K562 (cell line): ENCODE data around the gene INPP5D. TPM values are rescaled to one million over a fixed set of nuclear protein-coding genes. Genes with fewer than 3 reads are reported as not detected.

Experiments
- ATAC-seq: fragments of 200-7000 bp; cut with Tn5 transposase; 3 replicates; pipeline ENCODE4 v1.9.1; 2020; ENCODE audit warnings: moderate library complexity
- BruUV-seq: library from RNA; stranded (reverse); fragments of 400-500 nt; replicated peaks from 2 replicates; lab custom pipeline; 2021; lab: Mats Ljungman, UMichigan
- CTCF ChIA-PET: fragments of 300-600 bp; formaldehyde crosslinking; extraction: SDS; loops from one replicate; lab custom pipeline; 2021; ENCODE audit warnings: low intra/inter-chr PET ratio; lab: Yijun Ruan, JAX
- POLR2A ChIA-PET: fragments of 300-600, 350-650 bp; sonication (Branson Sonifier 250); formaldehyde crosslinking; extraction: SDS; loops from one replicate; lab custom pipeline; 2021; ENCODE audit warnings: antibody characterized with exemption, inconsistent platforms; lab: Yijun Ruan, JAX
- DNase-seq, 4 experiments: peaks; one replicate each; pipeline versions ENCODE4 v3.0.0 to v3.0.0-alpha.2; 2011 to 2018; ENCODE audit warnings: low spot score in 3 of 4, mixed read lengths in 3 of 4; ENCODE audit errors: extremely low read depth in 1 of 4
- FAIRE-seq: peaks from 2 replicates; lab custom pipeline; 2011; peaks lifted over from hg19 to GRCh38; lab: Jason Lieb, UNC
- H2AFZ ChIP-seq: 2 replicates; pipeline ENCODE4 v1.6.0; 2011; ENCODE audit warnings: low read depth, low read length, control low read depth, inconsistent platforms
- H3K27ac ChIP-seq: fragments of 200-600 bp; 3 replicates; pipeline ENCODE4 v1.8.0; 2011; ENCODE audit warnings: low read depth, mild to moderate bottlenecking, control low read depth, inconsistent platforms, low read length, moderate library complexity, mixed read lengths; ENCODE audit errors: extremely low read depth
- H3K27me3 ChIP-seq, 2 experiments: fragments of 300-600 bp in 1 of 2; 2 replicates in 1 of 2; 3 replicates in 1 of 2; pipeline versions ENCODE4 v1.6.0 to v1.8.0; 2011; ENCODE audit warnings: inconsistent platforms in 2 of 2, low read length in 2 of 2, mild to moderate bottlenecking in 1 of 2, mixed read lengths in 1 of 2, moderate library complexity in 1 of 2; ENCODE audit not compliant: control insufficient read depth in 2 of 2, insufficient read depth in 2 of 2
- H3K36me3 ChIP-seq: fragments of 300-600 bp; 3 replicates; pipeline ENCODE4 v1.8.0; 2011; ENCODE audit warnings: mild to moderate bottlenecking, low read length, inconsistent platforms; ENCODE audit not compliant: control insufficient read depth, insufficient read depth
- H3K4me1 ChIP-seq, 2 experiments: fragments of 200-600 bp in 1 of 2; replicated peaks in 1 of 2; 2 replicates in 1 of 2; 3 replicates in 1 of 2; pipeline versions ENCODE4 v1.5.1 to v1.8.0; 2011; ENCODE audit warnings: inconsistent platforms in 2 of 2, low read length in 2 of 2, mild to moderate bottlenecking in 1 of 2, mixed read lengths in 1 of 2, moderate library complexity in 1 of 2; ENCODE audit not compliant: control insufficient read depth in 2 of 2, insufficient read depth in 2 of 2
- H3K4me2 ChIP-seq: 2 replicates; pipeline ENCODE4 v1.6.1; 2011; ENCODE audit warnings: low read length, control low read depth, inconsistent platforms, mixed read lengths; ENCODE audit not compliant: insufficient read depth
- H3K4me3 ChIP-seq: fragments of 200-600 bp; sonication (generic), shearing (Covaris generic); 2 replicates; pipeline ENCODE4 v1.5.1; 2016; ENCODE audit warnings: control low read depth, inconsistent platforms
- H3K79me2 ChIP-seq: fragments of 200-600 bp; 3 replicates; pipeline ENCODE4 v1.8.0; 2011; ENCODE audit warnings: low read length, inconsistent platforms; ENCODE audit not compliant: control insufficient read depth, insufficient read depth
- H3K9ac ChIP-seq, 2 experiments: 2 replicates each; pipeline versions ENCODE4 v1.6.0 to v1.6.1; 2011; ENCODE audit warnings: low read depth in 2 of 2, low read length in 2 of 2, control low read depth in 1 of 2, inconsistent platforms in 1 of 2, mild to moderate bottlenecking in 1 of 2, mixed read lengths in 1 of 2; ENCODE audit not compliant: insufficient read depth in 1 of 2
- H3K9me1 ChIP-seq: one replicate; pipeline ENCODE4 v1.6.0; 2011; ENCODE audit warnings: inconsistent platforms, mild to moderate bottlenecking, low read length, moderate library complexity; ENCODE audit not compliant: control insufficient read depth, insufficient read depth
- H3K9me3 ChIP-seq: replicated peaks from 2 replicates; pipeline ENCODE4 v1.5.1; 2011; ENCODE audit warnings: low read depth, low read length, inconsistent platforms; ENCODE audit not compliant: control insufficient read depth, insufficient read depth
- H4K20me1 ChIP-seq: replicated peaks from 2 replicates; pipeline ENCODE4 v1.6.1; 2011; ENCODE audit warnings: low read length, inconsistent platforms, mixed read lengths; ENCODE audit not compliant: control insufficient read depth, insufficient read depth
- ARNT ChIP-seq, 2 experiments: fragments of 450-650 bp; IDR thresholded peaks; 2 replicates each; pipeline ENCODE4 v1.6.1; 2016; ENCODE audit warnings: mild to moderate bottlenecking in 1 of 2
- GATA2 ChIP-seq: sonication (generic); formaldehyde crosslinking; IDR thresholded peaks from 2 replicates; pipeline ENCODE4 v1.4.0; 2020; ENCODE audit warnings: mild to moderate bottlenecking, missing genetic modification reagents
- HDGF ChIP-seq: fragments of 450-650 bp; IDR thresholded peaks from 2 replicates; pipeline ENCODE4 v1.6.1; 2016
- KLF6 ChIP-seq: fragments of 250-450 bp; sonication (Bioruptor Pico); IDR thresholded peaks from 2 replicates; pipeline ENCODE4 v1.4.0; 2020; ENCODE audit warnings: mild to moderate bottlenecking, moderate library complexity, borderline replicate concordance
- PHF8 ChIP-seq: fragments of 200-600 bp; sonication (generic); IDR thresholded peaks from 2 replicates; pipeline ENCODE4 v1.6.1; 2012; ENCODE audit warnings: mixed run types, mild to moderate bottlenecking, inconsistent platforms, low read length, moderate library complexity, borderline replicate concordance
- SP1 ChIP-seq: sonication (generic); formaldehyde crosslinking; IDR thresholded peaks from 2 replicates; pipeline ENCODE4 v1.8.1; 2022; ENCODE audit warnings: mild to moderate bottlenecking, missing genetic modification reagents
- WGBS: fragments of 100-300 bp; shearing (Covaris generic); methylation state at CpG from one replicate; pipeline ENCODE4 v1.1.6; 2016; ENCODE audit warnings: low coverage, mixed read lengths; ENCODE audit not compliant: insufficient coverage; ENCODE audit errors: missing lambda C conversion rate; 5-methylcytosine and 5-hydroxymethylcytosine counted together
- in situ Hi-C: fragments of 300-500 bp; cut with MboI; formaldehyde crosslinking; loops from 4 replicates; pipeline ENCODE4 v1.15.0; 2018; ENCODE audit warnings: inconsistent platforms, mixed read lengths
- intact Hi-C: fragments of 100-400 bp; cut with micrococcal nuclease; formaldehyde crosslinking; loops from 2 replicates; pipeline ENCODE4 v1.14.2; 2022
- polyA plus RNA-seq, 8 experiments: library from polyadenylated mRNA; depleted of rRNA in 4 of 8; stranded (reverse) in 5 of 8; unstranded in 3 of 8; fragments of >200 nt; fragmentation: Nextera tagmentation in 2 of 8; fragmentation: Illumina TruSeq in 1 of 8; extraction: Ambion mirVana in 2 of 8; extraction: Trizol in 1 of 8; gene quantifications; 2 replicates each; pipeline versions ENCODE4 v1.2.1 to v1.2.3, GENCODE V29; 2011 to 2014; ENCODE audit warnings: inconsistent platforms in 1 of 8, missing spikeins in 1 of 8
- total RNA-seq, 7 experiments: library from RNA; depleted of rRNA in 6 of 7; stranded (reverse); fragments of >200 nt in 6 of 7; fragmentation: Illumina TruSeq in 2 of 7; extraction: Trizol in 2 of 7; gene quantifications; 2 replicates each; pipeline versions ENCODE4 v1.2.1 to v1.2.3, GENCODE V29; 2011 to 2021; ENCODE audit warnings: low replicate concordance in 1 of 7
- TF ChIP-seq, protein P1 (sequence below), 2 experiments: fragments of 200-800 bp in 1 of 2; sonication (Bioruptor generic) in 1 of 2; sonication (generic) in 1 of 2; formaldehyde crosslinking in 1 of 2; IDR thresholded peaks in 1 of 2; conservative IDR thresholded peaks in 1 of 2; 2 replicates each; pipeline versions ENCODE4 v1.5.0 to v1.6.1; 2016 to 2020; ENCODE audit warnings: missing compliant biosample characterization in 1 of 2, missing genetic modification characterization in 1 of 2, missing genetic modification reagents in 1 of 2

Gene INPP5D
- total and polyA plus RNA-seq, 9 of the 15 experiments (the other 6 are each of a cell fraction or from before 2014, with no cell fraction given), result 0.55 to 6.2 (median 2.2) TPM

DNA sequence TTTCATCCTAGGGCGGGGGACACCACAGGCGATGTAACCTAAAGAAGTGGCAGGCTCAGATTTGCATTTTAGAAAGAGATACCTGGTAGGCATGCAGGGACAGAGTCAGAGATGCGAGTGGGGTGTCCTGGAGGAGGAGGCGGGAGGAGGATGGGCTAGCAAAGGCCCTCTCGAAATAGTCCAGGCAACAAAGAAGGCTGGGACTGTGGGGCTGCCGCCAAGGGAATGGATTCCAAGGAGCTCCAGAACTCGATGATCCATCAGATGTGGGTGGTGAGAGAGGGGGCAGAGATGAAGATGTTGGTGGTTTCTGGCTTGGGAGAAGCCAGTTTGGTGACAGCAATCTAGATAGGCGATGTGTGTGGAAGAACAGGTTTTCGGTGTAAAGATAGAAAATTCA is 12.5 kb upstream of the INPP5D start:
- no peak for FAIRE-seq
- WGBS, result 3% methylated on average over 9 of the region's 9 CpGs
- TF ChIP-seq, protein P1, sequence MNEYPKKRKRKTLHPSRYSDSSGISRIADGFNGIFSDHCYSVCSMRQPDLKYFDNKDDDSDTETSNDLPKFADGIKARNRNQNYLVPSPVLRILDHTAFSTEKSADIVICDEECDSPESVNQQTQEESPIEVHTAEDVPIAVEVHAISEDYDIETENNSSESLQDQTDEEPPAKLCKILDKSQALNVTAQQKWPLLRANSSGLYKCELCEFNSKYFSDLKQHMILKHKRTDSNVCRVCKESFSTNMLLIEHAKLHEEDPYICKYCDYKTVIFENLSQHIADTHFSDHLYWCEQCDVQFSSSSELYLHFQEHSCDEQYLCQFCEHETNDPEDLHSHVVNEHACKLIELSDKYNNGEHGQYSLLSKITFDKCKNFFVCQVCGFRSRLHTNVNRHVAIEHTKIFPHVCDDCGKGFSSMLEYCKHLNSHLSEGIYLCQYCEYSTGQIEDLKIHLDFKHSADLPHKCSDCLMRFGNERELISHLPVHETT (CRISPR knock-in tag; conservative IDR thresholded peaks at IDR 0.05 in 1 of 2, IDR thresholded peaks at IDR 0.05 in 1 of 2), result no peak
- TF ChIP-seq GATA2 (no peak), KLF6 (no peak), SP1 (CRISPR knock-in tag) (no peak), HDGF (no peak), PHF8 (no peak), ARNT (IDR thresholded peaks at IDR 0.05) (no peak)
- H3K4me3 ChIP-seq, result no peak overlapping the region
- no TSS peak for BruUV-seq
- H3K27ac ChIP-seq, result no peak overlapping the region
- H4K20me1 ChIP-seq, result no peaks in the 10 kb centered on the region
- ChIA-PET POLR2A (no interaction called here), CTCF (no interaction called here)
- peaks cover 0 to 35% of the 10 kb centered on the region in 2 experiments; a peak in 3 of 5 replicates for H3K27me3 ChIP-seq
- H3K36me3 ChIP-seq, result no peaks in the 10 kb centered on the region
- no peak for DNase-seq
- H2AFZ ChIP-seq, result no peak overlapping the region
- peaks cover 0 to 5% of the 10 kb centered on the region in 2 experiments; a peak in 2 of 5 replicates for H3K4me1 ChIP-seq
- in situ Hi-C loops (no loop called here), intact Hi-C loops (loop anchor here (10.0 kb wide), 1 partner anchor 207 kb away; the partner anchor contains the start of gene ATG16L1)
- H3K4me2 ChIP-seq, result no peak overlapping the region
- ATAC-seq, result no peak
- no peaks in the 10 kb centered on the region for H3K9me1 ChIP-seq
- H3K9ac ChIP-seq, result no peak overlapping the region
- no peaks in the 10 kb centered on the region for H3K9me3 ChIP-seq
- H3K79me2 ChIP-seq, result no peaks in the 10 kb centered on the region
